ENCODE measurements around the gene FRMD4A. TPM values are rescaled to one million over a fixed set of nuclear protein-coding genes. Genes with fewer than 3 reads are reported as not detected.

The FRMD4A gene
- total and polyA plus RNA-seq, 12 donors, result 17.4 to 43.4 (median 30.3) TPM

DNA sequence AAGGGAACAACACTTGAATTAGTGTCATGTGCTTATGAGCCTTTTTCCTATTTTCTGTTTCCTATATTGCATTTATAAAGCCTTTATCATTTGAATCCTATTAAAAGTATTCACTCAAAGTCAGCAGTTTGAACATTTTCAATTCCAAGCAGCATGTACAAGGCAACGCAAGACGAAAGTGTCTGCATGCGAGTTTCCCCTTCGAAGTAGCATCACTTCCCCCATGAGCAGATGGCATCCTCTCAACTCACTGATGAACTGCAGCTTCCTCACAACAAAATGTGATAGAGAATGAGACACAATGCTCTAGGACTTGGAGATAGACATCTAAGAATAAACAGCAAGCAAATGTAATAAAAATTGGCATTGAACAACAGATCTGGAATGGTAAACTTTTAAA, 473.3 kb downstream of the FRMD4A start:
- no peaks in the 10 kb centered on the region for H3K27me3 ChIP-seq
- TF ChIP-seq, protein P1, sequence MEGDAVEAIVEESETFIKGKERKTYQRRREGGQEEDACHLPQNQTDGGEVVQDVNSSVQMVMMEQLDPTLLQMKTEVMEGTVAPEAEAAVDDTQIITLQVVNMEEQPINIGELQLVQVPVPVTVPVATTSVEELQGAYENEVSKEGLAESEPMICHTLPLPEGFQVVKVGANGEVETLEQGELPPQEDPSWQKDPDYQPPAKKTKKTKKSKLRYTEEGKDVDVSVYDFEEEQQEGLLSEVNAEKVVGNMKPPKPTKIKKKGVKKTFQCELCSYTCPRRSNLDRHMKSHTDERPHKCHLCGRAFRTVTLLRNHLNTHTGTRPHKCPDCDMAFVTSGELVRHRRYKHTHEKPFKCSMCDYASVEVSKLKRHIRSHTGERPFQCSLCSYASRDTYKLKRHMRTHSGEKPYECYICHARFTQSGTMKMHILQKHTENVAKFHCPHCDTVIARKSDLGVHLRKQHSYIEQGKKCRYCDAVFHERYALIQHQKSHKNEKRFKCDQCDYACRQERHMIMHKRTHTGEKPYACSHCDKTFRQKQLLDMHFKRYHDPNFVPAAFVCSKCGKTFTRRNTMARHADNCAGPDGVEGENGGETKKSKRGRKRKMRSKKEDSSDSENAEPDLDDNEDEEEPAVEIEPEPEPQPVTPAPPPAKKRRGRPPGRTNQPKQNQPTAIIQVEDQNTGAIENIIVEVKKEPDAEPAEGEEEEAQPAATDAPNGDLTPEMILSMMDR (IDR thresholded peaks at IDR 0.05), result no peak
- peaks cover 0 to 11% (median 0%) of the 10 kb centered on the region in 9 donors for H3K36me3 ChIP-seq
- H3K4me3 ChIP-seq, result no peak overlapping the region
- DNase-seq (no peak), ATAC-seq (peak in 3 of 8 donors; percentile 23 to 67 (median 48))
- intact Hi-C loops (cut with DNase I), result no loop called here
- H3K27ac ChIP-seq, result peak overlapping the region in 2 of 10 donors; percentile 63 to 64
- no peaks in the 10 kb centered on the region for H3K9me3 ChIP-seq
- WGBS, 2 donors, result 69 to 79% methylated on average over 4 of the region's 4 CpGs
- H3K4me1 ChIP-seq, result peaks cover 0 to 69% (median 43%) of the 10 kb centered on the region in 9 donors

DNA sequence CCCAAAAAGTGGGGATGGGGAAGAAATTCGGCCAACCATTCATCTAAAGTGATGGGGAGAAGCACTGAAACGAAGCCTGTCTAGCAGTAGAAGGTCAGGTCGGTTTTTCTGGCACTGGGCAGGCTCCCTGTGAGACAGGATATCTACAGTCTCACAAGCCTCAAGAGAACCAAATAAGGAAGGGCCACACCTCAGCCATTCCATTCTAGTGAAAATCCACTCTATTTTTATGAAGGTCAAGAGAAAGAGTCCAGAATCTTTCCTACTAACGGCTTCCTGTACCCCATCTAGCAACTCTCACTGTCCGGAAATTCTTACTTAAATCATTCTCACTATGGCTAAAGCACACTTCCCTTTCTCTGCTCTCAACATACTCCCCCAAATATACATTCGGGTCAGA, 476.9 kb downstream of the FRMD4A start:
- H3K4me3 ChIP-seq, result no peak overlapping the region
- H3K4me1 ChIP-seq, result peaks cover 3 to 54% (median 32%) of the 10 kb centered on the region in 9 donors
- WGBS, 2 donors, result 44 to 57% methylated on average over 6 of the region's 6 CpGs
- peak in 1 of 2 donors; percentile 63 for DNase-seq
- intact Hi-C loops (cut with DNase I), result no loop called here
- TF ChIP-seq, protein P1 (IDR thresholded peaks at IDR 0.05), result no peak
- H3K36me3 ChIP-seq, result peaks cover 0 to 11% (median 0%) of the 10 kb centered on the region in 9 donors
- H3K27ac ChIP-seq, result peak overlapping the region in 8 of 10 donors; percentile 53 to 87 (median 60)
- no peaks in the 10 kb centered on the region for H3K9me3 ChIP-seq
- no peaks in the 10 kb centered on the region for H3K27me3 ChIP-seq
- peak; percentile 83 to 95 (median 86) for ATAC-seq

DNA sequence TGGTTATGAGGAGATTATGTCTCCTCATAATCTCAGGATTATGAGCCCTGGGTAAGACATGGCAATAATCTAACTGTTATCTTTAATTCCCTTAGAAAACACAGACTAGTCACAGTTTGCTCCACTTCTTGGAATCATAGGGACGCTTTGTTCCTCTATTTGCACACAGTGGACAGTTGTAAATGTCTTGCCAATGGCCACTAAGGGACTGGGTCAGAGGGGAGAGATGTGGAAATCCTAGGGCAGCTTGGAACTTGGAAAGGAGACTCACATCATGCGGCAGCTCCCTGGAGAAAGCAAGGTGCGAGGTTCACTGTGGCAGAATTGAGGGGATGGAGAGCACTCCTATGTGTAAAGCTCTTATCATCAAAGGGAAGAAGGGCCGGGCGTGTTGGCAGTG, 477.9 kb downstream of the FRMD4A start:
- DNase-seq (no peak), ATAC-seq (peak in 2 of 8 donors; percentile 53 to 66)
- intact Hi-C loops (cut with DNase I), result no loop called here
- H3K4me3 ChIP-seq, result no peak overlapping the region
- H3K27ac ChIP-seq, result peak overlapping the region in 8 of 10 donors; percentile 53 to 87 (median 60)
- peaks cover 0 to 10% (median 0%) of the 10 kb centered on the region in 9 donors for H3K36me3 ChIP-seq
- H3K4me1 ChIP-seq, result peaks cover 5 to 52% (median 30%) of the 10 kb centered on the region in 9 donors
- TF ChIP-seq, protein P1 (IDR thresholded peaks at IDR 0.05), result no peak
- no peaks in the 10 kb centered on the region for H3K9me3 ChIP-seq
- no peaks in the 10 kb centered on the region for H3K27me3 ChIP-seq
- 89% methylated on average over 5 of the region's 5 CpGs for WGBS, 2 donors

DNA sequence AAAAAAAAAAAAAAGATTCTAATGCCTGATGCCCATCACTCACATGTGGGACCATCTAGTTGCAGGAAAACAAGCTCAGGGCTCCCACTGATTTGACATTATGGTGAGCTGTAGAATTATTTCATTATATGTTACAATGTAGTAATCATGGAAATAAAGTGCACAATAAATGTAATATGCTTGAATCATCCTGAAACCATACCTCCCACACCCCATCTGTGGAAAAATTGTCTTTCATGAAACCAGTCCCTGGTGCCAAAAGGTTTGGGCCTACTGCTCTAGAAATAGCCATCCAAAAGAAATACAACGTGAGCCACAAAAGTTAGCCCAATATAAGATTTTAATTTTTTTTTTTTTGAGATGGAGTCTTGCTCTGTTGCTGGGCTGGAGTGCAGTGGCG, 478.8 kb downstream of the FRMD4A start:
- TF ChIP-seq, protein P1 (IDR thresholded peaks at IDR 0.05), result no peak
- Histone ChIP-seq H3K9me3 (no peaks in the 10 kb centered on the region), H3K27ac (no peak overlapping the region), H3K4me1 (peaks cover 7 to 51% (median 39%) of the 10 kb centered on the region in 9 donors), H3K27me3 (no peaks in the 10 kb centered on the region), H3K36me3 (peaks cover 0 to under 1% (median 0%) of the 10 kb centered on the region in 9 donors), H3K4me3 (no peak overlapping the region)
- ATAC-seq (no peak), DNase-seq (no peak)
- intact Hi-C loops (cut with DNase I), result no loop called here
- 82 to 91% methylated on average over 2 of the region's 2 CpGs for WGBS, 2 donors

All from heart right ventricle (tissue), 16 donors.